Large intestine (tissue), 3 donors: ENCODE data around the gene GPR132. TPM values are rescaled to one million over a fixed set of nuclear protein-coding genes. Genes with fewer than 3 reads are reported as not detected.
"Not testable (repeated sequence)": the region's sequence is repeated elsewhere in the genome, so short reads cannot be mapped to it uniquely, and the experiment has no call there.

Source experiments
- DNase-seq, 2 donors: peaks; one replicate each; pipeline versions ENCODE4 v3.0.0 to v3.0.0-alpha.2; 2013
- H3K27ac ChIP-seq: one replicate; pipeline ENCODE4 v1.5.1; 2013; ENCODE audit warnings: low read length
- H3K27me3 ChIP-seq: 2 replicates; pipeline ENCODE4 v1.6.1; 2013; ENCODE audit warnings: low read length; ENCODE audit not compliant: control insufficient read depth, insufficient read depth
- H3K36me3 ChIP-seq: 2 replicates; pipeline ENCODE4 v1.6.1; 2013; ENCODE audit warnings: low read length; ENCODE audit not compliant: control insufficient read depth, insufficient read depth
- H3K4me1 ChIP-seq: one replicate; pipeline ENCODE4 v1.6.1; 2013; ENCODE audit warnings: low read length; ENCODE audit not compliant: control insufficient read depth, insufficient read depth
- H3K4me3 ChIP-seq: one replicate; pipeline ENCODE4 v1.5.1; 2013; ENCODE audit warnings: low read length
- H3K9me3 ChIP-seq: one replicate; pipeline ENCODE4 v1.6.1; 2013; ENCODE audit warnings: mild to moderate bottlenecking, low read depth, low read length, moderate library complexity; ENCODE audit not compliant: control insufficient read depth
- WGBS: methylation state at CpG from one replicate; pipeline ENCODE4 v1.1.5; 2013; ENCODE audit warnings: low lambda C conversion rate; ENCODE audit not compliant: insufficient coverage; 5-methylcytosine and 5-hydroxymethylcytosine counted together
- polyA plus RNA-seq: library from polyadenylated mRNA; unstranded; fragments of 120-200 nt; gene quantifications from one replicate; pipeline ENCODE4 v1.2.1, GENCODE V29; 2013

Gene GPR132
- polyA plus RNA-seq, 1 donor, result 1.5 TPM

- Histone ChIP-seq H3K4me3 (no peak overlapping the region), H3K27ac (no peak overlapping the region), H3K27me3 (peaks cover 13% of the 10 kb centered on the region), H3K36me3 (no peaks in the 10 kb centered on the region), H3K4me1 (no peaks in the 10 kb centered on the region), H3K9me3 (no peaks in the 10 kb centered on the region)
- WGBS, result no CpG with 5 or more reads among the region's 28 CpGs
- no peak for DNase-seq
These were observed 23.1 kb downstream of the GPR132 start for GRCh38 chr14:105041841-105042765.

DNA sequence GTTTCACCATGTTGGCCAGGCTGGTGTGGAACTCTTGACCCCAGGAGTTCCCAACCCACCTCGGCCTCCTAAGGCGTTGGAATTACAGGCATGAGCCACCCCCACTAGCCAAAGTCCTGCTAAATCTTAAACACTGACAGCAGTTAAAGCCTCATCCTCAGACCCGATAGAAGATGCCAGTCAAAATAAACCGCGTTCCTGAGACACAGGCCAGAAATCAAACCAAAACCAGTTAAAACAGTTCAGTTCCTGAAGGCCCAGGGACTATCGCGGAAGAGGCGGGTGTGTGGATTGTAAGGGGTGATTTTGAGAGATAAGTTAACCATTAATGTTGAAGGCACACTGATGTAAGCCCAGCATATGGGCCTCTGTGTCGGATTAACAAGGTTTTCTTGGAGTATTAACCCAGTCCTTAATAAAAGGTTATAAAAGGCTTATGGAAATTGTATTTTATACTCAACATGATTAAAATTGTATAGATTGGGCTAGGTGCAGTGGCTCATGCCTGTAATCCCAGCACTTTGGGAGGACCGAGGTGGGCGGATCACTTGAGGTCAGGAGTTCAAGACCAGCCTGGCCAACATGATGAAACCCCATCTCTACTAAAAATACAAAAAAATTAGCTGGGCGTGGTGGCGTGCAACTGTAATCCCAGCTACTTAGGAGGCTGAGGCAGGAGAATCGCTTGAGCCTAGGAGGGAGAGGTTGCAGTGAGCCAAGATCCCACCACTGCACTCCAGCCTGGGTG, 25.6 kb downstream of the GPR132 start:
- peak in 1 of 2 donors; percentile 35 for DNase-seq
- H3K27ac ChIP-seq, result no peak overlapping the region
- no peaks in the 10 kb centered on the region for H3K4me1 ChIP-seq

DNA sequence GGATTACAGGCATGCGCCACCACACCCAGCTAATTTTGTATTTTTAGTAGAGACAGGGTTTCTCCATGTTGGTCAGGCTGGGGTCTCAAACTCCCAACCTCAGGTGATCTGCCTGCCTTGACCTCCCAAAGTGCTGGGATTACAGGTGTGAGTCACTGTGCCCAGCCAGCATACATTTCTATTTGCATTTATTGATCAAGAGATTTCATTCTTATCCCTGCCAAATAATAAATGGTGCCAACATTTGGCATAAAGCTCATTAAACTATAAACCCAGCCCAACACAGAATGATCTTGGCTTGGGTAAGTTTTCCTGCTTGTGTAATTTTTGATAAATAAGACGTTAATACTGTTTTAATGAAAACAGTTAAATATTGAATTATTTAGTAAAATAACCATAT, 29.6 kb downstream of the GPR132 start:
- H3K27me3 ChIP-seq, DNase-seq, H3K9me3 ChIP-seq, H3K27ac ChIP-seq, H3K4me1 ChIP-seq, H3K4me3 ChIP-seq, H3K36me3 ChIP-seq: not testable (repeated sequence)
- 63% methylated on average over 1 of the region's 2 CpGs for WGBS

More for the DNA sequence above, 25.6 kb downstream of the GPR132 start:
- no peaks in the 10 kb centered on the region for H3K36me3 ChIP-seq
- no peaks in the 10 kb centered on the region for H3K9me3 ChIP-seq
- WGBS, result no CpG with 5 or more reads among the region's 14 CpGs
- H3K4me3 ChIP-seq, result no peak overlapping the region
- peaks cover 8% of the 10 kb centered on the region for H3K27me3 ChIP-seq

GRCh38 chr14:105034315-105035039, 30.8 kb downstream of the GPR132 start:
- no peak overlapping the region for H3K4me3 ChIP-seq
- H3K27ac ChIP-seq, result no peak overlapping the region
- no peaks in the 10 kb centered on the region for H3K9me3 ChIP-seq
- DNase-seq, result no peak
- 82% methylated on average over 2 of the region's 17 CpGs for WGBS
- H3K4me1 ChIP-seq, result no peaks in the 10 kb centered on the region
- H3K36me3 ChIP-seq, result no peaks in the 10 kb centered on the region
- H3K27me3 ChIP-seq, result peaks cover 9% of the 10 kb centered on the region

GRCh38 chr14:105033412-105033900, 31.8 kb downstream of the GPR132 start:
- H3K27ac ChIP-seq, H3K9me3 ChIP-seq, H3K4me1 ChIP-seq, H3K27me3 ChIP-seq, H3K36me3 ChIP-seq: not testable (repeated sequence)
- no CpG with 5 or more reads among the region's 45 CpGs for WGBS
- peak in 1 of 2 donors; percentile 48 for DNase-seq
- peak overlapping the region; percentile 52 for H3K4me3 ChIP-seq

DNA sequence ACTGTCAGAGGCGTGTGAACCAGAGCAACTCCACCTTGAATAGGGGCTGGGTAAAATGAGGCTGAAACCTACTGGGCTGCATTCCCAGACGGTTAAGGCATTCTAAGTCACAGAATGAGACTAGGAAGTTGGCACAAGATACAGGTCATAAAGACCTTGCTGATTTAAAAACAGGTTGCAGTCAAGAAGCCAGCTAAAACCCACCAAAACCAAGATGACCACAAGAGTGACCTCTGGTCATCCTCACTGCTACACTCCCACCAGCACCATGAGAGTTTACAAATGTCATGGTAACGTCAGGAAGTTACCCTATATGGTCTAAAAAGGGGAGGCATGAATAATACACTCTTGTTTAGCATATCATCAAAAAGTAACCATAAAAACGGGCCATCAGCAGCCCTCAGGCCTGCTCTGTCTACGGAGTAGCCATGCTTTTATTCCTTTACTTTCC, 32.8 kb downstream of the GPR132 start:
- not testable (repeated sequence) for H3K4me3 ChIP-seq, H3K4me1 ChIP-seq, H3K27ac ChIP-seq, H3K27me3 ChIP-seq, H3K36me3 ChIP-seq, H3K9me3 ChIP-seq, DNase-seq
- 100% methylated on average over 2 of the region's 5 CpGs for WGBS

GRCh38 chr14:105030836-105031396, 34.3 kb downstream of the GPR132 start:
- no peak overlapping the region for H3K4me3 ChIP-seq
- WGBS, result no CpG with 5 or more reads among the region's 9 CpGs

DNA sequence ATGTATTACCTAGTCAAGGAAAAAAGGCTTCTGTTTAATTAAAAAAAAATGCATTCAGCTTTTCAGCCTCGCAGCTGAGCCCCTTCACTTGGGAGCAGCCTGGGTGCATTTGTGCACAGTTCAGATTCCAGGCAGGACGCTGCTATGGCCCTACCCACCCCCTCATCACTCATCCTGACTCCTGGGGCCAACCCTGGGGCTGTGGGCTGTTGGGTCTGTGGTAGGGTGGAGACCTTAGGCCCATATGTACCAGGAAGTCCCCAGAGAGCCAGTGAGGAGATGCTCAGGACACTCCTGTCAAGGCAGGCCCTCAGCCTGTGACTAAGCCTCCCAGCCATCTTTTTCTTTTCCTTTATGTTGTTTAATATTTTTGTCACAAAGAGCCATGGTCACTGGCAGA, 35.0 kb downstream of the GPR132 start:
- no peaks in the 10 kb centered on the region for H3K4me1 ChIP-seq
- H3K36me3 ChIP-seq, result no peaks in the 10 kb centered on the region
- H3K4me3 ChIP-seq, result no peak overlapping the region
- peaks cover 9% of the 10 kb centered on the region for H3K27me3 ChIP-seq
- DNase-seq, result no peak
- H3K27ac ChIP-seq, result no peak overlapping the region
- no peaks in the 10 kb centered on the region for H3K9me3 ChIP-seq
- WGBS, result no CpG with 5 or more reads among the region's 2 CpGs

More at GRCh38 chr14:105030836-105031396, 34.3 kb downstream of the GPR132 start:
- H3K27me3 ChIP-seq, result peaks cover 9% of the 10 kb centered on the region
- no peaks in the 10 kb centered on the region for H3K9me3 ChIP-seq
- H3K4me1 ChIP-seq, result no peaks in the 10 kb centered on the region
- H3K36me3 ChIP-seq, result no peaks in the 10 kb centered on the region
- H3K27ac ChIP-seq, result no peak overlapping the region
- no peak for DNase-seq

GRCh38 chr14:105029402-105029801, 35.8 kb downstream of the GPR132 start:
- Histone ChIP-seq H3K36me3 (no peaks in the 10 kb centered on the region), H3K27ac (no peak overlapping the region), H3K27me3 (peaks cover 6% of the 10 kb centered on the region), H3K9me3 (no peaks in the 10 kb centered on the region), H3K4me1 (no peaks in the 10 kb centered on the region), H3K4me3 (no peak overlapping the region)
- WGBS, result no CpG with 5 or more reads among the region's 7 CpGs
- DNase-seq, result no peak
